SKM-1 (cell line): ENCODE results near the gene AGAP3.

ENCODE experiments used
- DNase-seq: peaks from one replicate; lab custom pipeline; 2025; ENCODE audit not compliant: unreplicated experiment; lab: John Stamatoyannopoulos, UW

AGAP3 gene

GRCh38 chr7:151107882-151108281 is 21.6 kb downstream of the AGAP3 start:
- no peak for DNase-seq

DNA sequence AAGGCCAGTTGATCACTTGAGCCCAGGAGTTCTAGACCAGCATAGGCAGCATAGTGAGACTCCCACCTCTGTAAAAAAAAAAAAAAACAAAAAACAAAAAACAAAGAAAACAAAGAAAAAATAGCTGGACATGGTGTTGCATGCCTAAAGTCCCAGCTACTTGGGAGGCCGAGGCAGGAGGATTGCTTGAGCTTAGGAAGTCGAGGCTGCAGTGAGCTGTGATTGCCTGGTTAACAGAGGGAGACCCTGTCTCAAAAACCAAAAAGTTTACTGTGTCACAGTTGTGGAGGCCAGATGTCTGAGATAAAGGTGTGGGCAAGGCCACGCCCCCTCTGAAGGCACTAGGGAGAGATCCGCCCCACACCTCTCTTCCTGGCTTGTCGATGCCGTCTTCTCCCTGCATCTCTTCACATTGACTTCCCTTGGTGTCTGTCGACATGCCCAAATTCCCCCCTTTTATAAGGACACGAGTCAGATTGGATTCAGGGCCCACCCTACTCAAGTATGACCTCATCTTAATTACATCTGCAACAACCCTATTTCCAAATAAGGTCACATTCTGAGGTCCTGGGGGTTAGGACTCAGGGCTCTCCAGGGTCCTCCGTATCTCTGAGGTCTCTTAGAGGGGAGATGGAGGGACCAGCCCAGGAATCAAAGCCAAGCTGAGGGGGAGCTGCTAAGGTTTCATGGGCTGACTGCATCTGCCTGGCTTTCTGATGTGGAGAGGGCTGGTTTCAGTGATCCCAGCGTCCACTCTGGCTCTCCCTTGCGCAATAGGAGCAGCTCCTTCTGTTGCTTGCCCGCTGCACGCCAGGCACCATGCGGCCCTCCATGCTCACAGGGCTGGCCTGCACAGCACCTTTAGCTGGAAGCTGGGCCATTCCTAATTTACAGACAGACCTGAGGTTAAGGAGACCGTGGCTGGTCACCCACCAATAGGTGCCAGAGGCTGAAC is 23.1 kb downstream of the AGAP3 start:
- DNase-seq = no peak

DNA sequence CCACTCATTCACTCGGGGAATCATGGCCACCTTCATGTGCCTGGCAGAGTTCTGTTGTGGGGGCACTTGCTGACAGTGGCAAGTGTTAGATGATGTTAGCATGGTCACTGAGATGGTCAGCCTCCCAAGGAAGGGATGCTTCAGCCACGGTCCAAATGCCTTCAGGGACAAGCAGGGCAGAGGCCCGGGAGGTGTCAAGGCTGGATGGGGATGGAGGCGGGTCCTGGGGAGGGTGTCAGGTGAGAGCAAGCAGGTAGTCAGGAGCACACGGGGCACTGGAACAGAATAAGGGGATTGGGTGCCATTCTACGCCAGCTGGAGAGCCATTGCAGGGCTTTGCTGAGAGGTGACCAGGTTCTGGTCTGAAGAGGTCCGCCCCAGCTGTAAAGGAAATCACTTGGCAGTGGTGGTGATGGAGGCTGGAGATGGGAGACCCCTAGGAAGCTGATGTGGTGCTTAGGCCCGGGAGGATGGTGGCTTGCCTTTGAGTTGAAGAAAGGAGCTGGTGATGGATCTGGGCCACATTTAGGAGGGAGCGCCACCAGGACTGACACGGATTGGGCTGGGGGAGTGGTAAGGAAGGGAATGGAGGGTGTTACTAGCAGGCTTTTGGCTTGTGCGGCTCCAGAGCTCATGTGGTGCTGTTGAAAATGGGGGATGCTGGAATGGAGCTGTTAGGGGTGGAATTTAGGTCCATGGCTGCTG is 24.1 kb downstream of the AGAP3 start:
- DNase-seq = no peak

DNA sequence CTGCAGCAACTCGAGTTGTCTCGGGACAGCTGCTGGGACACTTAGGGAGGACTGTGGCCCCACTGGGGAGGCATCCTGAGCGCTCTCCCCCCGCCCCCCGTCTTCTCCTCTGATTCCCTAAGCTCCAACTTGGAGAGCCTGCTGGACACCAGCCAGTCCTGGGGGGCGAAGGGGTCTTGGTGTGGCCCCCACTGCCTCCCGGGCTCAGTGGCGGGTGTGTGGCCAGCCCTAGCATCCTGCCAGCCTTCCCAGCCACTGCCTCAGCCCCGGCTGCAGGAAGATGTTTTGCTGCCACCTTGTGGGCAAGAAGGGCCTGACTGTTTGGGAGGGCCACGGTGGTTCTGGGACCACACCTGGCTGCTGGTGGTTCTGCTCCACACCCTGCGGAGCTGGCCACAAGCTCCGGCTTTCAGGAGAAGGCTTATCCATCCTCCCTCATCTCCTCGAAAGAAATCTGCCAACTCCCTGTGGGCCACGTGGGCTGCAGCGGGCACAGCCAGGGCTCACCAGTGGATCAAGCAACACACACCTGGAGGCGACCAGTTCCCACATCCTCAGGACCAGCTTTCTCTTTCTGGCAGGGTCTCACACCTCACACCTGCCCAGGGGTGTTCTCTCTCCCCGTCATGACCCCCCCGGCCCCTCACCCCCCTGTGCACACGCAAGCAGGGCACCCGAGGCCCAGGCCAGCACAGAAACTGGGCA is 24.8 kb downstream of the AGAP3 start:
- DNase-seq = no peak

- DNase-seq = no peak
These were observed 27.3 kb downstream of the AGAP3 start for GRCh38 chr7:151113344-151114150.

GRCh38 chr7:151114151-151115090 is 28.1 kb downstream of the AGAP3 start:
- no peak for DNase-seq

DNA sequence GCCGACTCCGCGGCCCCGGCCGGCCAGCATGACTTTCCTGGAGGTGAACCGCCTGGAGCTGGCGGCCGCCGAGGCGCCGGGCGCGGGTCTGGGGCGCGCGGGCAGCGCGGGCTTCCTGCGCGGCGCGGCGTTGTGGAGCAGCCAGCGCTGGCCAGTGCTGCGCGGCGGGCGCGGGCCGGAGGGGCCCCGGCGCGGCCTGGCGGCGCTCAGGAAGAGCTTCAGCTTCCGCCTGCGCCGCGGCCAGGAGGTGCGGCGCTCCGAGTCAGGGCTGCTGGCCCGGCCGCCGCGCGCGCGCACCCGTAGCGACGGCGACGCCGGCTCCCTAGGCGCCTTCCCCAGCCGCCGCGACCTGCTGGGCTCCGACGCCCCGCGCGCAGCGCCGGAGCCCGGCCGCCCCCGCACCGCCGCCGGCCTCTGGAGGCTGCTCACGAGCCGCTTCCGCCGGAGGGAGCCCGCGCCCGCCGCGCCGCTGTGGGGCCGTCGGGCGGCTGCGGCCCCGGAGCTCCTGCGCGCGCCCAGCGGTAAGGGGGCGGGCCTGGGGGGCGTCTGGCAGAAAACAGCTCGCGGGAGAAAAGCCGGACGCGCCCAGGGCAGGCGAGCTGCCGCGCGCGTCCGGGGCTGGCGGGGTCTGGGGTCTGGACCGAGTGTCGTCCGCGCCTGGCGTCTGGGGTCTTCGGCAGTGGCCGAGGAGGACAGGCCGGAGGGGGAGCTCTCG is 29.0 kb downstream of the AGAP3 start:
- no peak for DNase-seq

GRCh38 chr7:151115836-151116418 is 29.7 kb downstream of the AGAP3 start:
- no peak for DNase-seq

- DNase-seq = no peak
These were observed 30.5 kb downstream of the AGAP3 start for GRCh38 chr7:151116603-151117440.

DNA sequence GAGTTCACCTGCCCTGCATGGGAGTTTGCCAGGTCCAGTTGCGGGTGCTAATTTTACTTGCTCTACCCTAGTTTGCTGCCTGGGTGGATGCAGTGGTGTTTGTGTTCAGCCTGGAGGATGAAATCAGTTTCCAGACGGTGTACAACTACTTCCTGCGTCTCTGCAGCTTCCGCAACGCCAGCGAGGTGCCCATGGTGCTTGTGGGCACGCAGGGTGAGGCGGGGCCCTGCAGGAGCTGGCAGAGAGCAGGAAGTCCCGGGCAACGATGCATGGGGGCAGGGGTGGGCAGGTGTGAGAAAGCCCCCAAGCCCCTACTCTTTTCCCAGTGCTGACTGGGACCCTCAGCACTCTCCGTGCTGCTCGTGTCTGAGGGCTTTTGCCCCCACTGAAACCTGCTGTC is 31.3 kb downstream of the AGAP3 start:
- DNase-seq = no peak

DNA sequence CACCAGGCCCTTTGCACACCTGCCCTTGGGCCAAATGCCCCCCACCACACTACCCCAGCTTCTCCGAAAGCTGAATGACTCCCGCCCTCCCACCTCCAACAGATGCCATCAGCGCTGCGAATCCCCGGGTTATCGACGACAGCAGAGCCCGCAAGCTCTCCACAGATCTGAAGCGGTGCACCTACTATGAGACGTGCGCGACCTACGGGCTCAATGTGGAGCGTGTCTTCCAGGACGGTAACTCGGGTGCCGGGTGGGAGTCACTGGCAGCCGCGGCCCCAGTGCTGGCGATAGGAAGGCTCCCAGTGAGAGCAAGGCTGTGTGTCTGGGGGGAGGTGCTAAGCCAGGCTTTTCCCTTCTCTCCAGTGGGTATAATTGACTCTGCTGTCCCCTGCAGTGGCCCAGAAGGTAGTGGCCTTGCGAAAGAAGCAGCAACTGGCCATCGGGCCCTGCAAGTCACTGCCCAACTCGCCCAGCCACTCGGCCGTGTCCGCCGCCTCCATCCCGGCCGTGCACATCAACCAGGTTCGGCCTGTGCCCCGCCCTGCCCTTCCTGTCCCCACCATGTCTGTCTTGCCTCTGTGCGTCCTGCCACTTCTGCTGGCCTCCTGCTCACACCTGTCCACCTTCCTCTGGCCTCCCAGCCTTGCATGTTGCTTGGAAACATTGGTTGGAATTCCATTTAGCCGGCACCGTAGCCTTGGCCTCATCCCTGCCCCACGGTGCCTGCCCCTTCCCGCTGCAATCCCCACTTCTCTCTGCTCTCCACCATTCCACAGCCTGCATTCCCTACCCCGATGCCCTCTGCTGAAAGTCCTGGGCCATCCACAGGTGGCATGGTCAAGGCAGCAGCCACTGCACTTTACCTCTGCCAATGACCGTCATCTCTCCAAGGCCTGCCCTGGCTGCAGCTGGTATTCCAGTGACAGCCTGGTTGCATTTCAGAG is 32.1 kb downstream of the AGAP3 start:
- DNase-seq = no peak

DNA sequence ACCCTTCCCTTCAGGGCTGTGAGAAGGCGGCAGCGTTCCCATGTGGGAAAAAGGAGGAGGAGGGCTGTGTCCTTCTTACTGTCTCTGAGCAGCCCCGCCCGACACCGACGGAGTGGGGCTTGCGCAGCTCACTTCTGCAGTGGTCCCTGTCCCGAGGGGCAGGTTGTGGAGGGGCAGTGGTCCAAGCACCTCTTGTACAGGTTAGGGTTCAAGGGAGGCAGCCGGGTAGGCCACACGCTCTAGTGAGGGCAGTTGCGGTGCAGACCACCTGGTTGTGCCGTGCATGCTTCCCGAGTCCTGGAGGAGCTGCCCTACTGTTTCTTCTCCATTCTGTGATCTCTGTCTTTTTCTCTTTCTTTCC is 32.8 kb downstream of the AGAP3 start:
- DNase-seq = no peak

DNA sequence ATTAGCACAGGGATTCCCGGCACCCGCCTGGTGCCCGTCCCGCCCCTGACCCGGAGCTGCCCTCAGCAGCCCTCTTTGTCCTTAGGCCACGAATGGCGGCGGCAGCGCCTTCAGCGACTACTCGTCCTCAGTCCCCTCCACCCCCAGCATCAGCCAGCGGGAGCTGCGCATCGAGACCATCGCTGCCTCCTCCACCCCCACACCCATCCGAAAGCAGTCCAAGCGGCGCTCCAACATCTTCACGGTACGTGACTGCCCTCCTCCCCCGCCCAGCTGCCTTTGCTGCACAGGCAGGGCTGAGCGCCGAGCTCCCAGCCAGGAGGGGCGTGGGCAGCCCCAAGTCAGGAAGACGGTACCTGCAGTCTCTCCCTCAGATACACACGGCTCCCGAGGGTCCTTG is 33.6 kb downstream of the AGAP3 start:
- DNase-seq = no peak

- no peak for DNase-seq
These were observed 34.6 kb downstream of the AGAP3 start for GRCh38 chr7:151120896-151121295.

GRCh38 chr7:151121380-151122170 is 35.3 kb downstream of the AGAP3 start:
- DNase-seq = no peak

DNA sequence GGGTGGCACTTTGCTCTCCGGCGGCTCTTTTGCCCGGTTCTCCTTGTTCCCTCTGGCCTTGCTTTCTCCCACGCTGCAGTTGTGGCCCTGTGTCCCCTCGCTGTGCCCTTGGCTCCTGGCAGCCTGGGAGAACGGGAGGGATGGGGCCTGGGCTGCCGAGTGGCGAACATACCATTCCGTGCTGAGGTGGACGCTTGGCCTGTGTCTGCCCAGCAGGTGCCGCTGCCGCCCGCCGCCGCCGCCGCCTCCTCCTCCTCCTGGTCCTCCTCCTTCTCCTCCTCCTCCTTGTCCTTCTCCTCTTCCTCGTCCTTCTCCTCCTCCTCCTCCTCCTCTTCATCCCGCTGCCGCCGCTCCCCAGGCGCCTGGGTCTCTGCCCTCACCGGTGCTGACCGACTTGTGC is 36.0 kb downstream of the AGAP3 start:
- no peak for DNase-seq
